ENCODE data around the gene TOMM20. TPM values are rescaled to one million over a fixed set of nuclear protein-coding genes. Genes with fewer than 3 reads are reported as not detected.

The TOMM20 gene
- total RNA-seq, 1 experiment from 2014 or later, result 197 TPM

GRCh38 chr1:235107368-235108184 is 21.1 kb downstream of the TOMM20 start:
- Histone ChIP-seq H2BK20ac (ENCODE audit: low read depth, low read length, poor library complexity, severe bottlenecking) (no peak overlapping the region), H3K14ac (ENCODE audit: insufficient read depth, low read length) (no peak overlapping the region), H3K4ac (ENCODE audit: low read depth, low read length) (no peak overlapping the region), H3K27me3 (ENCODE audit: insufficient read depth, low read length) (no peaks in the 10 kb centered on the region), H2BK120ac (ENCODE audit: low read depth, low read length, poor library complexity, severe bottlenecking) (no peak overlapping the region), H3K79me2 (ENCODE audit: insufficient read depth, low read length) (no peaks in the 10 kb centered on the region), H4K5ac (ENCODE audit: insufficient read length, low read depth, low read length) (no peak overlapping the region), H3K79me1 (ENCODE audit: insufficient read depth, low read depth, low read length, poor library complexity, severe bottlenecking) (no peaks in the 10 kb centered on the region), H3K27ac (ENCODE audit: insufficient read length, low read depth, low read length) (no peak overlapping the region), H2BK5ac (ENCODE audit: insufficient read length, low read length) (no peak overlapping the region), H3K23me2 (ENCODE audit: insufficient read length, low read depth, low read length, poor library complexity, severe bottlenecking) (no peaks in the 10 kb centered on the region), H3K23ac (ENCODE audit: insufficient read length, low read depth, low read length) (no peak overlapping the region), H4K91ac (ENCODE audit: insufficient read length, low read depth, low read length) (no peak overlapping the region), H3K9ac (ENCODE audit: extremely low read depth, insufficient read length, low read length) (no peak overlapping the region), H2AK5ac (ENCODE audit: insufficient read length, low read length) (no peak overlapping the region), H2BK15ac (ENCODE audit: low read depth, low read length) (no peak overlapping the region), H3K9me3 (ENCODE audit: control insufficient read depth, low read depth, low read length) (no peaks in the 10 kb centered on the region), H3K56ac (ENCODE audit: insufficient read length, low read depth, low read length) (no peak overlapping the region), H3T11ph (ENCODE audit: low read length) (no peak overlapping the region), H2BK12ac (ENCODE audit: insufficient read length, low read depth, low read length) (no peak overlapping the region), H3K4me2 (ENCODE audit: insufficient read depth, insufficient read length, low read length) (no peak overlapping the region), H3K4me1 (ENCODE audit: insufficient read depth, low read length) (no peaks in the 10 kb centered on the region), H4K20me1 (ENCODE audit: control insufficient read depth, insufficient read depth, insufficient read length) (no peaks in the 10 kb centered on the region), H2AFZ (ENCODE audit: low read length) (no peak overlapping the region), H3K18ac (ENCODE audit: insufficient read length, low read depth, low read length) (no peak overlapping the region), H4K8ac (replicated peaks; ENCODE audit: insufficient read length, low read depth, low read length) (no peak overlapping the region)
- Mint-ChIP-seq H3K27ac (peak overlapping the region; percentile 5 to 94 (median 81); a peak in 4 of 7 replicates), H3K4me1 (peaks cover 13 to 16% of the 10 kb centered on the region in 2 experiments), H3K4me3 (no peak overlapping the region), H3K27me3 (ENCODE audit: low read depth) (peaks cover 7% of the 10 kb centered on the region), H3K36me3 (ENCODE audit: insufficient read depth in 1 of 3, low read depth in 3 of 3) (peaks cover 37 to 54% (median 47%) of the 10 kb centered on the region in 3 experiments), H3K9me3 (no peaks in the 10 kb centered on the region)
- no peak for DNase-seq
- no CpG with 5 or more reads among the region's 16 CpGs for WGBS (ENCODE audit: extremely low coverage, insufficient read length, low lambda C conversion rate)
- no peak for TF ChIP-seq CTCF (conservative IDR thresholded peaks at IDR 0.05)

Data from H9 (cell line).